IPS-20b (cell line): Measurements from ENCODE around the gene KIF2C.
"Not testable (repeated sequence)": the region's sequence is repeated elsewhere in the genome, so short reads cannot be mapped to it uniquely, and the experiment has no call there.

ENCODE experiments used
- H3K27ac ChIP-seq: one replicate; pipeline ENCODE4 v1.5.1; 2013; ENCODE audit warnings: low read length
- H3K27me3 ChIP-seq: 2 replicates; pipeline ENCODE4 v1.6.1; 2013; ENCODE audit warnings: mild to moderate bottlenecking, low read length, inconsistent platforms; ENCODE audit not compliant: insufficient read depth
- H3K36me3 ChIP-seq: 2 replicates; pipeline ENCODE4 v1.6.1; 2013; ENCODE audit warnings: low read depth, mild to moderate bottlenecking, inconsistent platforms, low read length, moderate library complexity; ENCODE audit not compliant: insufficient read depth
- H3K4me1 ChIP-seq: 2 replicates; pipeline ENCODE4 v1.6.1; 2013; ENCODE audit warnings: mild to moderate bottlenecking, control low read depth, inconsistent platforms, low read length, moderate library complexity; ENCODE audit not compliant: insufficient read depth
- H3K4me3 ChIP-seq: 2 replicates; pipeline ENCODE4 v1.5.1; 2013; ENCODE audit warnings: mild to moderate bottlenecking, low read length, inconsistent platforms
- H3K9ac ChIP-seq: 2 replicates; pipeline ENCODE4 v1.6.1; 2013; ENCODE audit warnings: low read depth, mild to moderate bottlenecking, inconsistent platforms, low read length, moderate library complexity
- H3K9me3 ChIP-seq: 2 replicates; pipeline ENCODE4 v1.6.1; 2013; ENCODE audit warnings: mild to moderate bottlenecking, low read depth, low read length, inconsistent platforms; ENCODE audit not compliant: insufficient read depth

Gene KIF2C

GRCh38 chr1:44810762-44811105, 71.1 kb downstream of the KIF2C start:
- peaks cover 29% of the 10 kb centered on the region; the same call in 1 of the 2 replicates for H3K4me1 ChIP-seq
- H3K9me3 ChIP-seq, H3K4me3 ChIP-seq, H3K36me3 ChIP-seq, H3K9ac ChIP-seq, H3K27me3 ChIP-seq, H3K27ac ChIP-seq: not testable (repeated sequence)

- Histone ChIP-seq H3K27me3 (no peaks in the 10 kb centered on the region), H3K9me3 (no peaks in the 10 kb centered on the region), H3K36me3 (no peaks in the 10 kb centered on the region), H3K27ac (no peak overlapping the region), H3K4me3 (no peak overlapping the region), H3K4me1 (peaks cover 29% of the 10 kb centered on the region; the same call in 1 of the 2 replicates), H3K9ac (no peak overlapping the region)
Observed at GRCh38 chr1:44811234-44811633, 71.6 kb downstream of the KIF2C start.

GRCh38 chr1:44812822-44813543, 73.3 kb downstream of the KIF2C start:
- Histone ChIP-seq H3K4me1 (peaks cover 15% of the 10 kb centered on the region; the same call in 1 of the 2 replicates), H3K27ac (no peak overlapping the region), H3K27me3 (no peaks in the 10 kb centered on the region), H3K4me3 (peak overlapping the region; percentile 35; the same call in 1 of the 2 replicates), H3K9me3 (no peaks in the 10 kb centered on the region), H3K9ac (no peak overlapping the region), H3K36me3 (no peaks in the 10 kb centered on the region)

- H3K9me3 ChIP-seq, H3K4me3 ChIP-seq, H3K4me1 ChIP-seq, H3K27ac ChIP-seq, H3K9ac ChIP-seq, H3K27me3 ChIP-seq, H3K36me3 ChIP-seq: not testable (repeated sequence)
Observed at GRCh38 chr1:44815926-44816325, 76.3 kb downstream of the KIF2C start.

GRCh38 chr1:44817307-44817706, 77.7 kb downstream of the KIF2C start:
- no peak overlapping the region for H3K9ac ChIP-seq
- H3K4me3 ChIP-seq: no peak overlapping the region
- H3K27me3 ChIP-seq: no peaks in the 10 kb centered on the region
- no peaks in the 10 kb centered on the region for H3K36me3 ChIP-seq
- no peak overlapping the region for H3K27ac ChIP-seq
- H3K9me3 ChIP-seq: no peaks in the 10 kb centered on the region
- no peaks in the 10 kb centered on the region for H3K4me1 ChIP-seq
